ENCODE measurements around the gene COG4. TPM values are rescaled to one million over a fixed set of nuclear protein-coding genes. Genes with fewer than 3 reads are reported as not detected.

COG4 gene
- total RNA-seq, 1 donor from 2014 or later: 70.8 TPM

DNA sequence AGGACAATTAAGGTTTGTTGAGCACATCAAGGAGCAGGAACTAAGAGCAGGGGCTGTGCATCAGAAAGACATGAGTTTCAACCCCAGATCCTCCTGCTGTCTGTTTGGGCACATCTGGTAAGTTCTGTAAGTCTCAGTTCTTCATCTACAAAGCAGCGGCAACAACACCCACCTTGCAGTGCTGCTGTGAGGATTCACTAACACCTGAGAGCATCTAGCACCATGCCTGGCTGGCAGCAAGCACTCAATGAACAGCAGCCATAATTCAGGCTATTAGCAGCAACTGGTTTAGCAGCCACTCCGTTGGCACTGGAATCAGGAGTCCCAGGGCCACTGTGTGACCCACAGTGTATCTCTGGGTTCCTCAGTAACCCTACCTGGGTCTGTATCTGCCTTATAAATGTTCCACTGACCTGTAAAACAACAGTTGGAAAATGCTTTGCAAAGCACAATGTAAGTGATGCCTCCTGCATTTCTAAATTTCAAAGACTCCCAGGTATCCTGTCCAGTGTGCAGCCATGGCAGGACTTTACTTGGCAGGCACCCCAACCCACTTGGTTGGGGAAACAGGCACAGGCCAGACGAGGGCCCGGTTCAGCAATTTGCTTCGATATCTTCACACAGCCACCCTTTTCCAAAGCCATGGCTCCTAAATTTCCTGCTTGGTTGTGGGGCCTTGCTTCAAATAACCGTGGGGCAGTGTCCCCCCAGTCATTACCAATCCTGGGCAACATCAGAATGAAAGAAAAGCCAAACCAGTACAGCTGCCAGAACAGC lies 88.7 kb downstream of the COG4 start:
- TF ChIP-seq, protein P1, sequence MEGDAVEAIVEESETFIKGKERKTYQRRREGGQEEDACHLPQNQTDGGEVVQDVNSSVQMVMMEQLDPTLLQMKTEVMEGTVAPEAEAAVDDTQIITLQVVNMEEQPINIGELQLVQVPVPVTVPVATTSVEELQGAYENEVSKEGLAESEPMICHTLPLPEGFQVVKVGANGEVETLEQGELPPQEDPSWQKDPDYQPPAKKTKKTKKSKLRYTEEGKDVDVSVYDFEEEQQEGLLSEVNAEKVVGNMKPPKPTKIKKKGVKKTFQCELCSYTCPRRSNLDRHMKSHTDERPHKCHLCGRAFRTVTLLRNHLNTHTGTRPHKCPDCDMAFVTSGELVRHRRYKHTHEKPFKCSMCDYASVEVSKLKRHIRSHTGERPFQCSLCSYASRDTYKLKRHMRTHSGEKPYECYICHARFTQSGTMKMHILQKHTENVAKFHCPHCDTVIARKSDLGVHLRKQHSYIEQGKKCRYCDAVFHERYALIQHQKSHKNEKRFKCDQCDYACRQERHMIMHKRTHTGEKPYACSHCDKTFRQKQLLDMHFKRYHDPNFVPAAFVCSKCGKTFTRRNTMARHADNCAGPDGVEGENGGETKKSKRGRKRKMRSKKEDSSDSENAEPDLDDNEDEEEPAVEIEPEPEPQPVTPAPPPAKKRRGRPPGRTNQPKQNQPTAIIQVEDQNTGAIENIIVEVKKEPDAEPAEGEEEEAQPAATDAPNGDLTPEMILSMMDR (IDR thresholded peaks at IDR 0.05; ENCODE audit: partially characterized antibody, unreplicated experiment): no peak
- peaks cover 3% of the 10 kb centered on the region for H3K36me3 Mint-ChIP-seq (ENCODE audit: unreplicated experiment)
- peaks cover 14% of the 10 kb centered on the region for H3K9me3 Mint-ChIP-seq (ENCODE audit: unreplicated experiment)
- no peak overlapping the region for H3K27ac Mint-ChIP-seq (ENCODE audit: unreplicated experiment)
- no peak for DNase-seq
- peaks cover 21% of the 10 kb centered on the region for H3K27me3 Mint-ChIP-seq (ENCODE audit: unreplicated experiment)
- peak overlapping the region; percentile 84 for H3K4me3 Mint-ChIP-seq (ENCODE audit: unreplicated experiment)
- peaks cover 52% of the 10 kb centered on the region for H3K4me1 Mint-ChIP-seq (ENCODE audit: low read depth, unreplicated experiment)

DNA sequence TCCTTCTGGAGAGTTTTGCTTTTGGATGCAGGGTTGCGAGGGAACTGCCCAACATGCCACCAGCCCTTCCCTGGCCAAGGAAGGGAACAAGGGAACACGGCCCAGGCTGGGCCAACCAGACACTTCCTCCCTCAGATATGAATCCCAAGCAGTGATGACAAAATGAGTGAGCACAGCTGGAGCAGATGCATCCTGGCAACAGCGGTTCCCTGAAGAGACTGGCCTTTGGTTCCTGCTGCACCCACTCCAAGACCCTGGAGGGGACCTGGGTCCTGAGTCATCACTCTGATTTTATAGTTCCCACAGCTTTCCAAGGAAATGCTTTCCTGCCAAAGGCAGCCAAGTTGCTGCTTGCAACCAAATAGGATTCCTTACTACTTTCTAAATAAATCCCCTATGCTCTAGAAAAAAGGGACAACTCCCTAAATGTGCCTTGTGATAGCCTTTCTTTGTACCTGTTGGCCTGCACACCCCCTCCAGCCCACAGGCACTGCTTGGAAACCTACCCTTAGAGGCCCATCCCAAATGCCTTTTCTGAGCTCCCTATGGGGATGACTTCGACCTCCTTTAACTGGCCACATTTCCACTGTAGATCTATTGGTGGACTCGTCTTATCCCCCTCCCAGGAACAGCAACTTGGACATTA lies 89.8 kb downstream of the COG4 start:
- peak overlapping the region; percentile 84 for H3K4me3 Mint-ChIP-seq (ENCODE audit: unreplicated experiment)
- H3K4me1 Mint-ChIP-seq (ENCODE audit: low read depth, unreplicated experiment): peaks cover 56% of the 10 kb centered on the region

DNA sequence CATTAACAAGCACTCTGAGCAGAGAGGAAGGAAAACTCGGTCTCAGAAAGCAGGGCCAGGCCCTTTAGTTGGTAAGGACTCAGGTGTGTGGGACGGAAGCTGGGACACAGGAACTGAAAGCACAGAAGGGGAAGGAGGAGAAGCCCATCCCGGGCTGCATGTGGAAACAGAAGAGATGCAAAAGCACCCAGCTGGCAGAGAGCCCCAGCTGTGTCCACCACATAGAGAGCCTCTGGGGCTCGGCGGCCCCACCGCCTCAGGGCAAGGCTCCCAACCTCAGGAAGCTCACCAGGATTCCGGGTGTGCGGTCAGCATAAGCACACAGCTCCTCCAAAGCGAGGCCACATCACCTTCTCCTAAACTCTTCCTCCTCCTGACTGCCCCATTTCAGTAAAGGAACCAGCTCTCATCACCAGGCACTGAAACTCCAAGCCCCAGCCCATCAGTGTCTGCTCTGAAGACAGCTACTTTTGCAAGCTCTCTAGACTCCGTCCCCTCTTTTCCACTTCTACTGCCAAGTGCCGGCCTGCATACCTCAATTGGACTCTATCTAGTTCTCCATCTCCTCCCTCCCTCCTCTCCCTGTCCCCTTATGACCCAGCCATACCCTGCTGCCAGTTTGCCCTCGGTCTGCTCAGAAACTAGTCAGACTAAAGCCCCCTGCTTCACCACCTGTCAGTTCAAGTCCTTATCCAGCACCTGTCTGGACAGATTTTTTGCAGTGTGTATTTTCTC lies 90.5 kb downstream of the COG4 start:
- Mint-ChIP-seq H3K27me3 (ENCODE audit: unreplicated experiment) (peaks cover 27% of the 10 kb centered on the region), H3K4me3 (ENCODE audit: unreplicated experiment) (peak overlapping the region; percentile 84), H3K36me3 (ENCODE audit: unreplicated experiment) (peaks cover 3% of the 10 kb centered on the region), H3K4me1 (ENCODE audit: low read depth, unreplicated experiment) (peaks cover 63% of the 10 kb centered on the region), H3K27ac (ENCODE audit: unreplicated experiment) (peak overlapping the region; percentile 80), H3K9me3 (ENCODE audit: unreplicated experiment) (peaks cover 20% of the 10 kb centered on the region)
- TF ChIP-seq, protein P1 (IDR thresholded peaks at IDR 0.05; ENCODE audit: partially characterized antibody, unreplicated experiment): no peak
- DNase-seq: peak; percentile 55

More for the DNA sequence above, 89.8 kb downstream of the COG4 start:
- TF ChIP-seq, protein P1 (IDR thresholded peaks at IDR 0.05; ENCODE audit: partially characterized antibody, unreplicated experiment): no peak
- no peak for DNase-seq
- Mint-ChIP-seq H3K36me3 (ENCODE audit: unreplicated experiment) (peaks cover 3% of the 10 kb centered on the region), H3K9me3 (ENCODE audit: unreplicated experiment) (peaks cover 17% of the 10 kb centered on the region), H3K27ac (ENCODE audit: unreplicated experiment) (peak overlapping the region; percentile 80), H3K27me3 (ENCODE audit: unreplicated experiment) (peaks cover 25% of the 10 kb centered on the region)

DNA sequence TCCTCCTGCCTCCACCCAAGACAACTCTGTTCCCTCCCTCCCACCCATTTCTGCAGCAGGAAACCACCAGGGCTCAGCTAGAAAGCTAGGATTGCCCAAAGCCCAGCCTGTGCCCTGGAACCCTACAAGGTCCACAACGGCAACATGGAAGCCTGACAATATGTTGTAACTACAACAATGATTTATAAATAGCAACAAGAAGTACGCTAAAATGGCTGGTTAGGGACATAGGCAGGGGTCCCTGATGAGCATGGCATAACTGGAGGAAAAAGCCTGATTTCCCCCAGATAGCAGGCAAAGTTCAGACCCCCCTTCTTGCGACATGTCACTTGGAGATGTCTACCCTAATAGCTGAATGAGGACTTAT lies 91.0 kb downstream of the COG4 start:
- Mint-ChIP-seq H3K9me3 (ENCODE audit: unreplicated experiment) (peaks cover 20% of the 10 kb centered on the region), H3K4me1 (ENCODE audit: low read depth, unreplicated experiment) (peaks cover 64% of the 10 kb centered on the region), H3K27ac (ENCODE audit: unreplicated experiment) (peak overlapping the region; percentile 80), H3K27me3 (ENCODE audit: unreplicated experiment) (peaks cover 28% of the 10 kb centered on the region), H3K4me3 (ENCODE audit: unreplicated experiment) (peak overlapping the region; percentile 84), H3K36me3 (ENCODE audit: unreplicated experiment) (peaks cover 6% of the 10 kb centered on the region)
- DNase-seq: no peak
- TF ChIP-seq, protein P1 (IDR thresholded peaks at IDR 0.05; ENCODE audit: partially characterized antibody, unreplicated experiment): no peak

Measured in glutamatergic neuron (in vitro differentiated cells).